Measurements from ENCODE around the gene SLC7A1. TPM values are rescaled to one million over a fixed set of nuclear protein-coding genes. Genes with fewer than 3 reads are reported as not detected.

The SLC7A1 gene
- polyA plus RNA-seq, 3 donors = 0.89 to 2.2 (median 0.92) TPM

GRCh38 chr13:29573190-29573589 is 22.3 kb downstream of the SLC7A1 start:
- Histone ChIP-seq H3K9me3 (replicated peaks in 1 of 2; ENCODE audit: control insufficient read depth in 1 of 2, insufficient read depth in 1 of 2, low read length in 2 of 2) (no peaks in the 10 kb centered on the region), H3K9ac (ENCODE audit: insufficient read depth, low read length, poor library complexity, severe bottlenecking) (no peak overlapping the region), H3K36me3 (replicated peaks in 1 of 2; ENCODE audit: control insufficient read depth in 1 of 2, insufficient read depth in 2 of 2, low read length in 2 of 2) (no peaks in the 10 kb centered on the region), H3K4me1 (ENCODE audit: control insufficient read depth in 1 of 2, insufficient read depth in 2 of 2, low read length in 2 of 2) (peaks cover 0 to 8% of the 10 kb centered on the region in 2 donors), H2AFZ (ENCODE audit: insufficient read depth, low read depth, low read length, poor library complexity, severe bottlenecking) (peak overlapping the region; percentile 3), H3K4me2 (replicated peaks; ENCODE audit: extremely low read depth, low read length, poor library complexity, severe bottlenecking) (no peak overlapping the region), H3K27me3 (ENCODE audit: control insufficient read depth in 2 of 2, insufficient read depth in 2 of 2, low read length in 2 of 2) (no peaks in the 10 kb centered on the region), H3K79me2 (ENCODE audit: insufficient read depth, low read length) (peaks cover 93% of the 10 kb centered on the region), H4K20me1 (ENCODE audit: insufficient read depth, low read length) (no peaks in the 10 kb centered on the region), H3K27ac (ENCODE audit: low read depth in 1 of 2, low read length in 2 of 2) (no peak overlapping the region), H3K4me3 (replicated peaks in 1 of 3; ENCODE audit: low read depth in 2 of 3, low read length in 3 of 3) (no peak overlapping the region)
- Mint-ChIP-seq H3K27me3 (ENCODE audit: low read depth in 3 of 3) (no peaks in the 10 kb centered on the region), H3K9me3 (no peaks in the 10 kb centered on the region), H3K36me3 (peaks cover 0 to 9% of the 10 kb centered on the region in 2 donors), H3K4me1 (peaks cover 13% of the 10 kb centered on the region), H3K4me3 (peak overlapping the region in 1 of 2 donors; percentile 68), H3K27ac (peak overlapping the region in 3 of 7 donors; percentile 21 to 29 (median 27))
- WGBS (ENCODE audit: insufficient coverage) = 7% methylated on average over 6 of the region's 8 CpGs
- DNase-seq = peak; percentile 24 to 53 (median 44)
- intact Hi-C loops (cut with micrococcal nuclease) = no loop called here
- TF ChIP-seq CTCF (IDR thresholded peaks at IDR 0.05) = no peak

- H3K9me3 Mint-ChIP-seq = no peaks in the 10 kb centered on the region
- peaks cover 13% of the 10 kb centered on the region for H3K4me1 Mint-ChIP-seq
- 77% methylated on average over 4 of the region's 5 CpGs for WGBS (ENCODE audit: insufficient coverage)
- peaks cover 0 to 9% of the 10 kb centered on the region in 2 donors for H3K36me3 Mint-ChIP-seq
- H3K27ac Mint-ChIP-seq = no peak overlapping the region
- no peak for DNase-seq
- no peaks in the 10 kb centered on the region for H3K27me3 Mint-ChIP-seq (ENCODE audit: low read depth in 3 of 3)
- peaks cover 0 to 8% of the 10 kb centered on the region in 2 donors for H3K4me1 ChIP-seq (ENCODE audit: control insufficient read depth in 1 of 2, insufficient read depth in 2 of 2, low read length in 2 of 2)
- no peak overlapping the region for H3K4me3 ChIP-seq (replicated peaks in 1 of 3; ENCODE audit: low read depth in 2 of 3, low read length in 3 of 3)
- TF ChIP-seq CTCF (IDR thresholded peaks at IDR 0.05) = no peak
- no peak overlapping the region for H3K4me3 Mint-ChIP-seq
- H3K27ac ChIP-seq (ENCODE audit: low read depth in 1 of 2, low read length in 2 of 2) = no peak overlapping the region
- H4K20me1 ChIP-seq (ENCODE audit: insufficient read depth, low read length) = no peaks in the 10 kb centered on the region
- no peaks in the 10 kb centered on the region for H3K36me3 ChIP-seq (replicated peaks in 1 of 2; ENCODE audit: control insufficient read depth in 1 of 2, insufficient read depth in 2 of 2, low read length in 2 of 2)
- no peak overlapping the region for H3K4me2 ChIP-seq (replicated peaks; ENCODE audit: extremely low read depth, low read length, poor library complexity, severe bottlenecking)
- H2AFZ ChIP-seq (ENCODE audit: insufficient read depth, low read depth, low read length, poor library complexity, severe bottlenecking) = no peak overlapping the region
- H3K9ac ChIP-seq (ENCODE audit: insufficient read depth, low read length, poor library complexity, severe bottlenecking) = no peak overlapping the region
- intact Hi-C loops (cut with micrococcal nuclease) = no loop called here
- H3K79me2 ChIP-seq (ENCODE audit: insufficient read depth, low read length) = peaks cover 93% of the 10 kb centered on the region
- H3K27me3 ChIP-seq (ENCODE audit: control insufficient read depth in 2 of 2, insufficient read depth in 2 of 2, low read length in 2 of 2) = no peaks in the 10 kb centered on the region
- no peaks in the 10 kb centered on the region for H3K9me3 ChIP-seq (replicated peaks in 1 of 2; ENCODE audit: control insufficient read depth in 1 of 2, insufficient read depth in 1 of 2, low read length in 2 of 2)
Observed at GRCh38 chr13:29572575-29572974, 22.9 kb downstream of the SLC7A1 start.

Data from CD14-positive monocyte (primary cell).